ENCODE measurements around the gene STK39.

- no peak for TF ChIP-seq CTCF (IDR thresholded peaks at IDR 0.05)
- TF ChIP-seq RARB (CRISPR knock-in tag; IDR thresholded peaks at IDR 0.05) = no peak
- no peak for TF ChIP-seq RCOR1 (IDR thresholded peaks at IDR 0.05; ENCODE audit: low read depth, low read length)
- TF ChIP-seq POLR2A (IDR thresholded peaks at IDR 0.05; ENCODE audit: low read length) = no peak
- TF ChIP-seq NR3C1 (IDR thresholded peaks at IDR 0.05) = no peak
- TF ChIP-seq USF2 (IDR thresholded peaks at IDR 0.05) = no peak
- TF ChIP-seq SMC3 (IDR thresholded peaks at IDR 0.05) = no peak
- TF ChIP-seq REST (IDR thresholded peaks at IDR 0.05) = no peak
- TF ChIP-seq CBX8 (IDR thresholded peaks at IDR 0.05) = no peak
- no peak for TF ChIP-seq MAX (IDR thresholded peaks at IDR 0.05)
- TF ChIP-seq MAFK (IDR thresholded peaks at IDR 0.05; ENCODE audit: partially characterized antibody) = no peak
- TF ChIP-seq JUN (IDR thresholded peaks at IDR 0.05) = no peak
- no peak for TF ChIP-seq RAD21 (conservative IDR thresholded peaks at IDR 0.05 in 1 of 2, IDR thresholded peaks at IDR 0.05 in 1 of 2)
Observed at GRCh38 chr2:168146892-168147810, 100.2 kb downstream of the STK39 start.

Data from A549 (cell line).